Measurements from ENCODE around the gene C22orf23. TPM values are rescaled to one million over a fixed set of nuclear protein-coding genes. Genes with fewer than 3 reads are reported as not detected.
"Not testable (repeated sequence)": the region's sequence is repeated elsewhere in the genome, so short reads cannot be mapped to it uniquely, and the experiment has no call there.

Gene C22orf23
- total RNA-seq, 1 experiment from 2014 or later: 0.64 TPM

- DNase-seq (ENCODE audit: low spot score): no peak
- TF ChIP-seq CTCF (conservative IDR thresholded peaks at IDR 0.05; ENCODE audit: low read depth, low read length): no peak
- no peak for TF ChIP-seq EZH2 (IDR thresholded peaks at IDR 0.05; ENCODE audit: borderline replicate concordance, low read depth, low read length, poor library complexity, severe bottlenecking)
- Histone ChIP-seq H3K4me3 (ENCODE audit: low read depth, low read length, poor library complexity, severe bottlenecking) (no peak overlapping the region), H3K9me3 (ENCODE audit: low read depth, low read length, poor library complexity, severe bottlenecking) (no peaks in the 10 kb centered on the region), H3K36me3 (ENCODE audit: insufficient read depth, low read length, poor library complexity, severe bottlenecking) (peaks cover 61% of the 10 kb centered on the region), H3K4me1 (ENCODE audit: insufficient read depth, low read length, poor library complexity, severe bottlenecking) (peaks cover 7% of the 10 kb centered on the region), H3K27ac (ENCODE audit: low read depth, low read length, poor library complexity, severe bottlenecking) (no peak overlapping the region), H3K27me3 (replicated peaks; ENCODE audit: insufficient read depth, low read depth, low read length, poor library complexity) (no peaks in the 10 kb centered on the region)
- no TSS peak for BruUV-seq (replicated peaks)
- ChIA-PET CTCF (no interaction called here), POLR2A (ENCODE audit: low non-redundant PET) (interaction anchor here (0.7 kb wide), 1 partner anchor 181 kb away, joined by 8 read pairs; no protein-coding TSS in a partner anchor)
- intact Hi-C loops (cut with micrococcal nuclease; ENCODE audit: unreplicated experiment): no loop called here
Observed at GRCh38 chr22:37959231-37959825, 5.9 kb upstream of the C22orf23 start.

GRCh38 chr22:37957232-37957631 is 3.8 kb upstream of the C22orf23 start:
- Histone ChIP-seq H3K36me3 (ENCODE audit: insufficient read depth, low read length, poor library complexity, severe bottlenecking) (peaks cover 51% of the 10 kb centered on the region), H3K9me3 (ENCODE audit: low read depth, low read length, poor library complexity, severe bottlenecking) (no peaks in the 10 kb centered on the region), H3K4me3 (ENCODE audit: low read depth, low read length, poor library complexity, severe bottlenecking) (no peak overlapping the region), H3K27ac (ENCODE audit: low read depth, low read length, poor library complexity, severe bottlenecking) (no peak overlapping the region), H3K27me3 (replicated peaks; ENCODE audit: insufficient read depth, low read depth, low read length, poor library complexity) (no peaks in the 10 kb centered on the region), H3K4me1 (ENCODE audit: insufficient read depth, low read length, poor library complexity, severe bottlenecking) (peaks cover 8% of the 10 kb centered on the region)
- POLR2A ChIA-PET (ENCODE audit: low non-redundant PET): interaction anchor here (0.8 kb wide), 1 partner anchor 14 kb away, joined by 3 read pairs; no protein-coding TSS in a partner anchor
- intact Hi-C loops (cut with micrococcal nuclease; ENCODE audit: unreplicated experiment): no loop called here
- CTCF ChIA-PET: no interaction called here
- no peak for DNase-seq (ENCODE audit: low spot score)
- TF ChIP-seq CTCF (conservative IDR thresholded peaks at IDR 0.05; ENCODE audit: low read depth, low read length): no peak
- no TSS peak for BruUV-seq (replicated peaks)

- H3K4me1 ChIP-seq (ENCODE audit: insufficient read depth, low read length, poor library complexity, severe bottlenecking); H3K4me3 ChIP-seq (ENCODE audit: low read depth, low read length, poor library complexity, severe bottlenecking); BruUV-seq (replicated peaks); H3K27ac ChIP-seq (ENCODE audit: low read depth, low read length, poor library complexity, severe bottlenecking); DNase-seq (ENCODE audit: low spot score); H3K9me3 ChIP-seq (ENCODE audit: low read depth, low read length, poor library complexity, severe bottlenecking); CTCF ChIA-PET; H3K27me3 ChIP-seq (replicated peaks; ENCODE audit: insufficient read depth, low read depth, low read length, poor library complexity); intact Hi-C loops (cut with micrococcal nuclease; ENCODE audit: unreplicated experiment); POLR2A ChIA-PET (ENCODE audit: low non-redundant PET): not testable (repeated sequence)
- peaks cover 40% of the 10 kb centered on the region for H3K36me3 ChIP-seq (ENCODE audit: insufficient read depth, low read length, poor library complexity, severe bottlenecking)
Observed at GRCh38 chr22:37955825-37956397, 2.5 kb upstream of the C22orf23 start.

GRCh38 chr22:37954686-37955085 is 1.3 kb upstream of the C22orf23 start:
- no peaks in the 10 kb centered on the region for H3K27me3 ChIP-seq (replicated peaks; ENCODE audit: insufficient read depth, low read depth, low read length, poor library complexity)
- H3K27ac ChIP-seq (ENCODE audit: low read depth, low read length, poor library complexity, severe bottlenecking): no peak overlapping the region
- no peak for DNase-seq (ENCODE audit: low spot score)
- ChIA-PET POLR2A (ENCODE audit: low non-redundant PET) (interaction anchor here (0.6 kb wide), 1 partner anchor 9 kb away, joined by 8 read pairs; no protein-coding TSS in a partner anchor), CTCF (interaction anchor here (0.7 kb wide), 1 partner anchor 12 kb away, joined by 3 read pairs; no protein-coding TSS in a partner anchor)
- peaks cover 8% of the 10 kb centered on the region for H3K4me1 ChIP-seq (ENCODE audit: insufficient read depth, low read length, poor library complexity, severe bottlenecking)
- peaks cover 31% of the 10 kb centered on the region for H3K36me3 ChIP-seq (ENCODE audit: insufficient read depth, low read length, poor library complexity, severe bottlenecking)
- H3K9me3 ChIP-seq (ENCODE audit: low read depth, low read length, poor library complexity, severe bottlenecking): no peaks in the 10 kb centered on the region
- intact Hi-C loops (cut with micrococcal nuclease; ENCODE audit: unreplicated experiment): no loop called here
- no TSS peak for BruUV-seq (replicated peaks)
- peak overlapping the region; percentile 73 for H3K4me3 ChIP-seq (ENCODE audit: low read depth, low read length, poor library complexity, severe bottlenecking)
- TF ChIP-seq EZH2 (IDR thresholded peaks at IDR 0.05; ENCODE audit: borderline replicate concordance, low read depth, low read length, poor library complexity, severe bottlenecking) (no peak), CTCF (conservative IDR thresholded peaks at IDR 0.05; ENCODE audit: low read depth, low read length) (no peak)
